ENCODE data around the gene CRIM1. TPM values are rescaled to one million over a fixed set of nuclear protein-coding genes. Genes with fewer than 3 reads are reported as not detected.

Gene CRIM1
- total and polyA plus RNA-seq, 2 of the 8 experiments (the other 6 are each of a cell fraction or from before 2014, with no cell fraction given): 9.4 to 28.4 TPM

GRCh38 chr2:36515538-36515937 is 160.0 kb downstream of the CRIM1 start:
- Histone ChIP-seq H3K9me3 (ENCODE audit: insufficient read depth in 2 of 2, low read depth in 1 of 2, low read length in 1 of 2) (no peaks in the 10 kb centered on the region), H2BK15ac (ENCODE audit: low read length) (no peak overlapping the region), H4K5ac (ENCODE audit: insufficient read length, low read depth, low read length) (no peak overlapping the region), H3K4me2 (ENCODE audit: insufficient read depth in 1 of 2, low read depth in 2 of 2, low read length in 2 of 2) (no peak overlapping the region), H3K14ac (ENCODE audit: insufficient read length) (no peak overlapping the region), H4K91ac (replicated peaks; ENCODE audit: insufficient read length, low read length) (no peak overlapping the region), H3K23me2 (ENCODE audit: low read depth, low read length) (no peaks in the 10 kb centered on the region), H3K27ac (ENCODE audit: low read depth, low read length) (no peak overlapping the region), H2BK12ac (ENCODE audit: low read depth, low read length) (no peak overlapping the region), H3K56ac (replicated peaks; ENCODE audit: insufficient read length, low read depth, low read length) (no peak overlapping the region), H4K8ac (ENCODE audit: extremely low read depth, insufficient read depth, low read length) (no peak overlapping the region), H3K4me1 (replicated peaks in 1 of 4; ENCODE audit: control insufficient read depth in 3 of 4, insufficient read depth in 4 of 4, low read length in 3 of 4) (no peaks in the 10 kb centered on the region), H3K36me3 (ENCODE audit: control insufficient read depth in 2 of 4, insufficient read depth in 4 of 4, low read length in 3 of 4) (peaks cover 11 to 62% (median 41%) of the 10 kb centered on the region in 4 experiments; a peak in 7 of 8 replicates), H2AK5ac (ENCODE audit: low read depth, low read length) (no peak overlapping the region), H3K9ac (replicated peaks in 1 of 4; ENCODE audit: extremely low read depth in 1 of 4, low read depth in 3 of 4, low read length in 3 of 4) (no peak overlapping the region), H2BK5ac (ENCODE audit: low read depth, low read length) (no peak overlapping the region), H2AFZ (ENCODE audit: low read length) (no peak overlapping the region), H3K4me3 (ENCODE audit: extremely low read depth in 1 of 4, insufficient read depth in 2 of 4, low read depth in 3 of 4, low read length in 4 of 4) (no peak overlapping the region), H4K20me1 (replicated peaks in 1 of 2; ENCODE audit: control insufficient read depth in 1 of 2, insufficient read depth in 2 of 2, low read length in 2 of 2) (no peaks in the 10 kb centered on the region), H3K4ac (replicated peaks; ENCODE audit: insufficient read length, low read depth, low read length) (no peak overlapping the region), H3K27me3 (replicated peaks in 1 of 4; ENCODE audit: control insufficient read depth in 3 of 4, extremely low read depth in 1 of 4, insufficient read depth in 3 of 4, low read length in 3 of 4) (no peaks in the 10 kb centered on the region), H3K79me1 (ENCODE audit: low read depth, low read length) (no peaks in the 10 kb centered on the region), H3K18ac (ENCODE audit: extremely low read depth, low read length) (no peak overlapping the region), H3K79me2 (ENCODE audit: control insufficient read depth in 1 of 2, insufficient read depth in 2 of 2, low read length in 2 of 2) (no peaks in the 10 kb centered on the region), H2BK20ac (ENCODE audit: low read length) (no peak overlapping the region), H3K23ac (ENCODE audit: insufficient read length) (no peak overlapping the region), H2BK120ac (replicated peaks; ENCODE audit: low read depth, low read length) (no peak overlapping the region)
- FAIRE-seq: no peak
- CTCF ChIA-PET (ENCODE audit: partially characterized antibody): interaction anchor here (0.7 to 1.6 kb wide), 3 partner anchors 16 to 164 kb away, joined by 3 to 5 read pairs (median 3); no protein-coding TSS in a partner anchor
- WGBS, 2 experiments (ENCODE audit: extremely low coverage in 1 of 2, insufficient coverage in 1 of 2, insufficient read length in 1 of 2, insufficient replicate concordance in 2 of 2, low coverage in 1 of 2, low lambda C conversion rate in 2 of 2, missing lambda C conversion rate in 1 of 2): 92% methylated on average over 7 of the region's 7 CpGs; no CpG with 5 or more reads in 1 of the 2 experiments
- DNase-seq (ENCODE audit: low read depth in 1 of 2, low spot score in 2 of 2): no peak
- POLR2A ChIA-PET (ENCODE audit: partially characterized antibody): no interaction called here
- TF ChIP-seq JUN (IDR thresholded peaks at IDR 0.05; ENCODE audit: low read depth, low read length): no peak
- no peak for TF ChIP-seq RNF2 (IDR thresholded peaks at IDR 0.05; ENCODE audit: borderline replicate concordance, low read depth, low read length, missing control alignments, poor library complexity, severe bottlenecking)
- no peak for TF ChIP-seq CEBPB (IDR thresholded peaks at IDR 0.05; ENCODE audit: low read depth, low read length)
- no peak for TF ChIP-seq EZH2 (IDR thresholded peaks at IDR 0.05; ENCODE audit: low read depth, low read length, severe bottlenecking)
- no peak for TF ChIP-seq NANOG (IDR thresholded peaks at IDR 0.05; ENCODE audit: insufficient read depth, low read depth, low read length, poor library complexity, severe bottlenecking)
- TF ChIP-seq BCL11A (IDR thresholded peaks at IDR 0.05; ENCODE audit: low read depth in 2 of 2, low read length in 2 of 2): no peak
- no peak for TF ChIP-seq SUZ12 (IDR thresholded peaks at IDR 0.05; ENCODE audit: low read length)
- TF ChIP-seq ATF3 (IDR thresholded peaks at IDR 0.05; ENCODE audit: insufficient read depth, low read depth, low read length): no peak
- TF ChIP-seq, protein P1, sequence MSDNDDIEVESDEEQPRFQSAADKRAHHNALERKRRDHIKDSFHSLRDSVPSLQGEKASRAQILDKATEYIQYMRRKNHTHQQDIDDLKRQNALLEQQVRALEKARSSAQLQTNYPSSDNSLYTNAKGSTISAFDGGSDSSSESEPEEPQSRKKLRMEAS (IDR thresholded peaks at IDR 0.05): no peak
- no peak for TF ChIP-seq SP1 (IDR thresholded peaks at IDR 0.05; ENCODE audit: low read depth, low read length)
- TF ChIP-seq GTF2F1 (IDR thresholded peaks at IDR 0.05; ENCODE audit: borderline replicate concordance, low read depth, low read length): no peak
- no peak for TF ChIP-seq CHD1 (IDR thresholded peaks at IDR 0.05; ENCODE audit: low read depth, low read length)
- TF ChIP-seq TBP (IDR thresholded peaks at IDR 0.05; ENCODE audit: low read depth, low read length): no peak
- TF ChIP-seq KDM5A (IDR thresholded peaks at IDR 0.05; ENCODE audit: low read length): no peak
